Stimulated activated CD4-positive, alpha-beta T cell treated with anti-CD3 and anti-CD28 coated beads, Interleukin-15, amount 100 ng/mL, for 1 hour (primary cell): ENCODE results near the gene BCL7C.

Experiments
- DNase-seq, 2 donors: peaks; one replicate each; pipeline ENCODE4 v3.0.0-alpha.2; 2020; ENCODE audit warnings: low read depth in 1 of 2, low spot score in 1 of 2

The BCL7C gene

DNA sequence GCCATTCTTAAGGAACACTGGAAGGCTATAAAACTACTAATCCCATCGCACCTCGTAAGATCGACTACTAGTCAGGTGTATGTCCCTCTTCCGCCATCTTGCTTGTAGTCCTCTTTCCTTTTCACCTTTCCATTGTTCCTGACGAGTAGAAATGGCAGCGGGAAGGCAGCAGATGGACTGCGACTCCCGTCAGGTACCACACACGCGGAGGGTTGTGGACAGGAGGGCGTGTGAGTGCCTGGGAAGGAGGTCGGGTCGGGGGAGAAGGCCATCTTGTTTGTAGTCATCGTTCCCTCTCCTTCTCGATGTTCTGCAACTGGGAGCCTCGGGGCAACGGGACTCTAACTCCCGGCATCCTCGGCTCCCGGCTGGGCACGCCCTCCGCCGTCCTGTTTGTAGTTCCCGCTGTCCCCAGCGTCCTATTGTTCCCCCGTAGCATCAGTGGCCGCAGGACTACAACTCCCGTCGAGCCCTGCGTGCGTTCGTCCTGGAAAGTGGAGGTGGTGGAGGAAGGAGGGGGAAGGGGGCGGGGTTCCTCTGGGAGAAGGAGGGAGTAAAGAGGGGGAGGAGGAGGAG lies 29.2 kb upstream of the BCL7C start:
- DNase-seq, result peak; percentile 87

DNA sequence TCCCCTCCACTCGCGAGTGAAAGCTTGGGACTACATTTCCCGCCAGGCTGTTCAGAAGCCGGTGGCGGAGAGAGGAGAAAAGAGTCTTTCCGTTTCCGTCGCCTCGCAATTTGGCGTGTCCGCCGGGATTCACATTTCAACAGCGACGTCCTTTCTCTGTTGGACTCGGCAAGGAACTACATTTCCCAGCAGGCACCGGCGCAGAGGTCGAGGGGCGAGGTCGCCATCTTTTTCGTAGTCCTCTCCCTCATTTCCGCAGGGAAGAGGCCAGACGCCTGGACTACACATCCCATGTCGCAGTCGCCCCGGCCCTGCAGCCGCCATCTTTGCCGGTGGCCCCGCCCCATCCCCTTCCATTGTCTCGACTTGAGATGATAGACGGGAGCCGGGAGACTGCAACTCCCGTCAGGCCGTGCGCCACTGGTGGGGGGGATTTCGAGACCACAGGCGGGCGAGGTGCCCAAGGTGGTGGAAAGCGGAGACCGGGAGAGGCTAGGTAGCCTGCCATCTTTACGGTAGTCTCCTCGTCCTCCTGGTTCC lies 28.6 kb upstream of the BCL7C start:
- DNase-seq, result peak; percentile 97 to 99

DNA sequence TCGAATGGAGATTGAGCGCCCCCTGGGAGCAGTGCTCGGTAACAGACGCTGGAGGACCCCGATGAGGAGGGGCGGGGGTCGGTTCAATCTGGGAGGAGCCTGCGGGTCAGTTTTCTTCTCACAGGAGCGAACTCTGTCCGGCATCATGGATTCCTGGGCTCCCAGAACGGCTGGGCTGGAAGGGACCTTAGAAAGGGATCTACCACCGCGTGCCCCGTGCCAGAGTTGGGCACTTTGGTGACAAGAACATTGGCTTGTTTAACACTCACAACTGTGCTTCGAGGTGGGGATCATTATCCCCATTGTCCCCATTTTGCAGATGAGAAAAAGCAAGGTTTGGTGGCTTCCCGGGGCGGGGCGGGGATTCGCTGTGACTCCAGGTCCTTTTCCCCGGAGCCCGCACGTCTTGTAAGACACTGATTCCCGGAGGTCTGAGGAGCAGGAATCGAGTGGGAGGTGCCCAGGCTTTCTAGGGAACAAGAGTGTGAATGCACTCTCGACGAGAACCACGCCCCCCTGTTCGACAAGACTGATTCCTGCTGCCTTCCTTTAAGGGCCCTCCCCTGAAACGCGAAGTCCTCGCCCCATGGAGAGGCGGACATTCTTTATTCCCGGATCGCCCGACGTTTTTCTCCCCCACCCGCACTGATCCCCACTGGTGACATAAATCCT lies 28.0 kb upstream of the BCL7C start:
- DNase-seq, result peak; percentile 71 to 73

DNA sequence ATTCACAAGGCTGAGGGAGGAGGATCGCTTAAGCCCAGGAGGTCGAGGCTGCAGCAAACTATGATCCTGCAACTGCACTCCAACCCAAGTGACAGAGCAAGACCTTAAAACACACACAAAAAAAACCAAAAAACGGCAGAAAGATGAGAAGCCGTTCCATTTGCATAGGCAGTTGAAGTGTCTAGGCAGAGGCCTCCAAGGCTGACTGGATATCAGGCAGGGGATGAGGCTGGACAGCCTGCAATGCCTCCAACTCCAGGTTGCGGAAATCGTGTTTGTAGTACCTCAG lies 27.5 kb upstream of the BCL7C start:
- DNase-seq, result no peak

DNA sequence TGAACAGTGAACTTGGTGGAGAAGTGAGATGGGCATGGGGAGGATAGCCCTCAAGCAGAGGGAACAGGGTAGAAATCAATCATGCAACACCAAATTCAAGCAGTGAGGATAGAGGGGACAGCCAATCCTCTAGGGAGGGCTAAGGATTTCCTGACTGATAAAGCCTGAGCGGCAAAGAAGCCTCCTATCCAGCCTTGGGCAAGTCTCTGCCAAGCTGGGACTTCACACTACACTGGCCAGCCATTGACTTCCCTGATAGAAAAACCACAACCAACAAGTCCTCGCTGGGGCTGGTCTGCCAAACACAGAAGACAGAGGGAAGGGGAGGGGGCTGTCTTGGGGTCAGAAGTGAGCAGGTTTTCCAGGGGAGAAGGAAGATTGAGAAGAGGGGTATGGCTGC lies 27.0 kb upstream of the BCL7C start:
- no peak for DNase-seq

DNA sequence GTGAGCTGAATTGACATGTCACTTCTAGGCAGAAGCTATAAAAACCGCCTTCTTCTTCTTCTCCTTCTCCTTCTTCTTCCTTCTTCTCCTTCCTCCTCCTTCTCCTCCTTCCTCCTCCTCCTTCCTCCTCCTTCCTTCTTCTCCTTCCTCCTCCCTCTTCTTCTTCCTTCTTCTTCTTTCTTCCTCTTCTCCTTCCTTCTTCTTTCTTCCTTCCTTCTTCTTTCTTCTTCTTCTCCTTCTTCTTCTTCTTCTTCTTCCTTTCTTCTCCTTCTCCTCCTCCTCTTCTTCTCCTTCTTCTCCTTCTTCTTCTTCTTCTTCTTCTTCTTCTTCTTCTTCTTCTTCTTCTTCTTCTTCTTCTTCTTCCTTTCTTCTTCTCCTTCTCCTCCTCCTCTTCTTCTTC lies 24.7 kb upstream of the BCL7C start:
- no peak for DNase-seq

DNA sequence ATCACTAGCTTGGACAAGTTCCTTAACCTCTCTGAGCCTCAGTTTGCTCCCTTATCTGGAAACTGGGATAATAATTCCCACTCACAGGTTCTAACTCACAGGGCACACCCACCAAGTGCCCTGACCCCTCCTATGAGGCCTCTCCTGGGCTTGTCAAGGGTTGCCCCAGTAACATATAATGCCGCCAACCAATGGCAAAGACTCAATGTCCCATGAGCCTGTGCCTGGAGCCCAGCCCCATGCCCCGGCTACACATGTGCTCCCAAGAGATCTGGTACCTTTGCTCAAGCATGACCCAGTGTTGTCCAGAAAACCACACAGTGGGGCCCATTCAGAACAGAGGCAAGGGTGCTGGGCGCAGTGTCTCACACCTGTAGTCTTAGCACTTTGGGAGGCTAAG lies 21.0 kb upstream of the BCL7C start:
- DNase-seq, result no peak

DNA sequence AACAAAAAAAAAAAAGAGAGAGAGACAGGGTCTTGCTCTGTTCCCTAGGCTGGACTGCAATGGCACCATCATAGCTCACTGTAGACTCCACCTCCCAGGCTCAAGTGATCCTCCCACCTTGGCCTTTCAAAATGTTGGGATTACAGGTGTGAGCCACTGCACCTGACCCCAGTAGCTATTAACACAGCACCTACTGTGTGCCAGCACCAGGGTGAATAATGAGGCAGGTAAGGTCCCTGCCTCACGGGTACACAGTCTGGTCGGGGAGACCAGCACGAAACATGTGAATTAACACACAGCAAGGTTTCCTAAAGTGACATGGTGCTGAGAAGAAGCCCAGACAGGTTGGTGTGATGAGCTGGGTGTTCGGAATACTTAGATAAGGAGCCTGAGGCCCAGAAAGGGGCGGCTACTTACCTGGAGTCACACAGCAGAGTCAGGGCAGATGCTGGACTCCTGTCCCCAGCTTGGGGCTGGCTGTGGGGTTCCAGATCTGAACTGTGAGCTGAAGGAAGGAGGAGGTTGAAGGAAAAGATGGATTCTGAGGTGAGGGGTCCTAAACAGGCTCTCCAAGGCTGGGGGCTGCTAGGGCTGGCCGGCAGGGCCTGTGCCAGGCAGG lies 19.0 kb upstream of the BCL7C start:
- no peak for DNase-seq

DNA sequence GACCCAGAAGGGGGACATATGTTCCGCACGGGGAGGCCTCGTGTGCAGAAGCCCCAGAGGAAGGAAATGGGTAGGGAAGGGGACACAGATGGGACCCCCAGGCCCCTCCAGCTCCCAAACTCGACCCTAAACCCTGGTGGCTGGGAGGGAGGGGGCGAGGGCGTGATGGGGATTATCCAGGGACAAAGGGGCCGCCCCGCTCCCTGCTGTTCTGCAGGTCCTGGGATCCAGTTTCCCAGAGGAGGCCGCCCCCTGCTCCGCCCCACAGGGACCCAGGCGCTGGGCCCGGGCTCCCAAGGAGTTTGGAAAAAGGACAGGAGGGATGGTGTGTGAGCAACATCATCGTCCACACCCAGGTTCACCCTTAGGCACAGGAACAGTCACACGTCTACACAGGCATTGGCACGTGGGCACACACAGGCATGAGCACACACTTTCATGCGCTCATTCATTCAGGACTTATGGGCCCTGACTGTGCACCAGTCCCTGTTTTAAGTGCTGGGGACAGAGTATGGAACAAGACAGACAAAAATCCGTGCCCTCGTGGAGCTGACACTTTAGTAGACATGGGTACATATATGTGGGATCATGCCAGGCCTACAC lies 16.7 kb upstream of the BCL7C start:
- DNase-seq, result no peak

DNA sequence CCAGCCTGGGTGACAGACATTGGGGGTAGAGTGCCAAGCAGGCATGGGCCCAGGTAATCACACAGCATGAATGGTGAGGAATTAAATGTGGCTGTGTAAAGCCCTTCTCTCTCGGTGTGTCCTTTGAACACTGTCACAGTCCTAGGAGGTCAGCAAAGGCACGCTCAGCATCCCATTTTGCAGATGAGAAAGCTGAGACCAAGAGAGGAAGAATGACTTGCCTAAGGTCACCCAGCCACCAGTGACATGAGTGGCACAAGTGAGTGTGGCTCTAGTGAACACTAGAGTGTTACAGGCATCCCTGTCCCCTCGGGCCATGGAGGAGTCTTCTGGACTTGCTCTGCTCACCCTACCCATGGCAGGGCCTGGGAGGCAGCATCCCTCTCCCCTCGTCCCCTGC lies 13.2 kb upstream of the BCL7C start:
- DNase-seq, result no peak

DNA sequence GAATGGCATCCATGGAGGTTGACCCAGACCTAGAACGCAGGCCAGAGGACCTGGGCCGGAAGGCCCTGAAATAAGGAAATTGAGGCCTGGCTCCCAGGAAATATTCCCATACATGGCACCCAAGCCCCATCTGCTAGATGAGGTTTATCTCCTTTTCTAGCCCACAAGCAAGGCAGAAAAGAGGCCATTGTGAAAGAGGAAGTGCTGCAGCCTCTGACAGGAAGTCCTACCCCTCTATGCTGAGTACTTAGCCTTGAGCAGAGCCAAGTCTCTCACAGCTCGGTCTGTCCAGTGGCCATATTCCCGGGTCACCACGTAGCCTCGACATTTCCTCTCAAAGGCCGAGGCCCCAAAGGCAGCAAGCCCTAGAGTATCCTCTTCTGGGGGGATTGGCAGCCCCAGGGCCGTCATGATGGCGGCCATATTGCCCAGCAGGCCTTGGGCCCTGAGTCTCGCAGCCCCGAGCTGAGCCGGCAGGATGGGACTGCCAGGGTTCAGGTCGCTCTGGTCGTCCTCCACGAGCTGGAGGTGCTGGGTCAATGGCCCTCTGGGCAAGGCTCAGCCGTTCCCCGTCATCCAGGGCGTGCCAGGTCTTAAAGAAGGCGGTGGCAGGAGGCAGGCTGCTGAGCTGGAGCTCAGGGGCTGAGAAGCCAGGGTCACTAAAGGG lies 10.4 kb upstream of the BCL7C start:
- no peak for DNase-seq

DNA sequence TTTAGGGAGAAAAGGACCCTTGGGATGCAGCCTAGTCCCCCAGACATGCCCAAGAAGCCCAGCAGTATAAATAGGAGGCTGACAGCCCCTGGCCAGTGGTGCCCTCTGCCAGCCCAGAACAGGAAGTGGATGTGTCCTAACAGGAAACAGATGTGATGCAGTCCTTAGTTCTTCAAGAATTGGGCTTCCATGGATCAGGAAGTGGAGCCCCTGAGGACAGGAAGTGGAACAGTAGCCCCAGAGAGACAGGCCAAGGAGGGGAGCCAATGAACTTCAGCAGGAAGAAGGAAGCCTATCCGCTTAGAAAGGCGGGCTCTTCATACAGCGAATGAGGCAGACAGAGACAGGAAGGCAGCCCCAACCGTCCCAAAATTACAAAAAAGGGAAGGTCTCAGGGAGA lies 9.7 kb upstream of the BCL7C start:
- no peak for DNase-seq

DNA sequence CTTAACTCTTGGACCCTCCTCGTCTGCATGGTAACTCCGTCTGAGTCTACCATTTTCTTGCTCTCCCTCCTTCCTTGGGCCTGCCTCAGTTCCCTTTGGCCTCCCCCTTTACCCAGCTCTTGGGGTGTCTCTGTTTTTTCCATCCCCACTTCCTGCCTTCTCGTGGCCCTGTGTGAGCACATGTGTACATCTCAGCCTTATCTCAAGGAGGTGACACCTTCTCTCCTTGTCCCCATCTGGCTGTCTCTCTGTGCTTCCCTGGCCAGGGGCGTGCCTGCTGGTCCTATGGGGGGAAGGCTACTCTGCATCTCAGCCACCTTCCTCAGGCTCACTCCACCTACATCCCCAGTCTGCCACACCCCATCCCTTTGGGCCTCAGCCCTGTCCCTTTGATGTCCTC lies 9.1 kb upstream of the BCL7C start:
- DNase-seq, result no peak

DNA sequence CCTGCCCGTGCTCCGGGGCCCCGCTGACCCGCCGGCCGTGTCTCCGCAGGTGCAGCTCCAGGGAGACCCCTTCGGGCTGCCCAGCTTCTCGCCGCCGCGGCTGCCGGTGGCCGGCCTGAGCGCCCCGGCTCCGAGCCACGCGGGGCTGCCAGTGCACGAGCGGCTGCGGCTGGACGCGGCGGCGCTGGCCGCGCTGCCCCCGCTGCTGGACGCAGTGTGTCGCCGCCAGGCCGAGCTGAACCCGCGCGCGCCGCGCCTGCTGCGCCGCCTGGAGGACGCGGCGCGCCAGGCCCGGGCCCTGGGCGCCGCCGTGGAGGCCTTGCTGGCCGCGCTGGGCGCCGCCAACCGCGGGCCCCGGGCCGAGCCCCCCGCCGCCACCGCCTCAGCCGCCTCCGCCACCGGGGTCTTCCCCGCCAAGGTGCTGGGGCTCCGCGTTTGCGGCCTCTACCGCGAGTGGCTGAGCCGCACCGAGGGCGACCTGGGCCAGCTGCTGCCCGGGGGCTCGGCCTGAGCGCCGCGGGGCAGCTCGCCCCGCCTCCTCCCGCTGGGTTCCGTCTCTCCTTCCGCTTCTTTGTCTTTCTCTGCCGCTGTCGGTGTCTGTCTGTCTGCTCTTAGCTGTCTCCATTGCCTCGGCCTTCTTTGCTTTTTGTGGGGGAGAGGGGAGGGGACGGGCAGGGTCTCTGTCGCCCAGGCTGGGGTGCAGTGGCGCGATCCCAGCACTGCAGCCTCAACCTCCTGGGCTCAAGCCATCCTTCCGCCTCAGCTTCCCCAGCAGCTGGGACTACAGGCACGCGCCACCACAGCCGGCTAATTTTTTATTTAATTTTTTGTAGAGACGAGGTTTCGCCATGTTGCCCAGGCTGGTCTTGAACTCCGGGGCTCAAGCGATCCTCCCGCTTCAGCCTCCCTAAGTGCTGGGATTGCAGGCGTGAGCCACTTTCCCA lies 8.4 kb upstream of the BCL7C start:
- DNase-seq, result peak; percentile 36 to 45

DNA sequence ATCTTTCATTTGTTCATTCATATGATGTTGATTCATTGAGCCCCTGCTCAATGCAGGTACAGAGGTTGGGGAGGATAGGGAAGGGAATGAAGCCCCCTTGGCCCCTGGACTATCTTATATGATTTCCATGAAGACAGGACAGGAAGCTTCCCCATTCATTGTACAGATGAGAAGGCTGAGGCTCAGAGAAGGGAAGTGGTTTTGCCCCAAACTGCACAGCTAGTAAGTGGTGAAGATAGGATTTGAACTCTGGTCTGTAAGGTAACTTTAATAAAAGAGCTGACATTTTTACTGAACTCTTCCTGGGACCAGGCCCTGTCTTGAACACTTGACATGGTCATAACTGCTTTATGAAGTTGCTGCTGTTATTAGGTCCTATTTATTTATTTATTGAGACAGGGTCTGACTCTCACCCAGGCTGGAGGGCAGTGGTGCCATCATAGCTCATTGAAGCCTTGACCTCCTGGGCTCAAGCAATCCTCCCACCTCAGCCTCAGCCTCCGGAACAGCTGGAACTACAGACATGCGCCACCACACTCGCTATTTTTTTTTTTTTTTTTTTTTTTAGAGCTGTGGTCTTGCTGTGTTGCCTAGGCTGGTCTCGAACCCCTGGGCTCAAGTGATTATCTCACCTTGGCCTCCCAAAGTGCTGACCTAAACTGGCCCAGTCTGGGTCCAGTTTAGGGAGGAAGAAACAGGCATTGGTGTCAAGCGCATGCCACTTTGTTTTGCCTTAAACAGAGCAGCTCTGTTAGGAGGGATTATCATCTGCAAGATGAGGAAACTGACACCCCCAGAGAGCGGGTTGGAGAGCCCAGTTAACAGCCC lies 7.5 kb upstream of the BCL7C start:
- DNase-seq, result no peak

DNA sequence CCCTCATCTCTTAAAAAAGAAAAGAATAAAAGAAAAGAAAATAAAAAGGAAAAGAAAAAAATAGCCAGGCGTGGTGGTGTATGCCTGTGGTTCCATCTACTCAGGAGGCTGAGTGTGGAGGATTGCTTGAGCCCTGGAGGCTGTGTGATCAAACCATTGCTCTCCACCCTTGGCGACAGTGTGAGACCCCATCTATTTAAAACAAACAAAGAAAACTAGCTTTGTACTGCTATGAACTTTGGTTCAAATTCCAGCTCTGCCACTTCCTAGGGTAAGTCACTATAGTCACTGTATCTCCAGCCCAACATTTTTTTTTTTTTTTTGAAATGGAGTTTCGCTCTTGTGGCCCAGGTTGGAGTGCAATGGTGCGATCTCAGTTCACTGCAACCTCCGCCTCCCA lies 6.7 kb upstream of the BCL7C start:
- no peak for DNase-seq

DNA sequence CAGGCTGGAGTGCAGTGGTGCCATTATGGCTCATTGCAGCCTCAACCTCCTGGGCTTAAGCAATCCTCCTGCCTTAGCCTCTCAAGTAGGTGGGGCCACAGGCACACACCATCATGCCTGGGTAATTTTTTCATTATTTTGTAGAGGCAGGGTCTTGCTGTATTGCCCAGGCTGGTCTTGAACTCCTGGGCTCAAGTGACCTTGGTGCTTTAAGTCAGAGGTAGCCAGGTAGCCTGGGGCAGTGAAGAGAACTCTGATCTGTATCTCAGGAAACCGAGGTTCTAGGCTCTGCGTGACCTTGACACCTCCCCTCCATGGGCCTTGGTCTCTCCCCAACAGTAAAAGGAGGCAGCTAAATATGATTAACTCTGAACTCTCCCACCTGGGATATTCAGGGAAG lies 5.9 kb upstream of the BCL7C start:
- DNase-seq, result no peak

DNA sequence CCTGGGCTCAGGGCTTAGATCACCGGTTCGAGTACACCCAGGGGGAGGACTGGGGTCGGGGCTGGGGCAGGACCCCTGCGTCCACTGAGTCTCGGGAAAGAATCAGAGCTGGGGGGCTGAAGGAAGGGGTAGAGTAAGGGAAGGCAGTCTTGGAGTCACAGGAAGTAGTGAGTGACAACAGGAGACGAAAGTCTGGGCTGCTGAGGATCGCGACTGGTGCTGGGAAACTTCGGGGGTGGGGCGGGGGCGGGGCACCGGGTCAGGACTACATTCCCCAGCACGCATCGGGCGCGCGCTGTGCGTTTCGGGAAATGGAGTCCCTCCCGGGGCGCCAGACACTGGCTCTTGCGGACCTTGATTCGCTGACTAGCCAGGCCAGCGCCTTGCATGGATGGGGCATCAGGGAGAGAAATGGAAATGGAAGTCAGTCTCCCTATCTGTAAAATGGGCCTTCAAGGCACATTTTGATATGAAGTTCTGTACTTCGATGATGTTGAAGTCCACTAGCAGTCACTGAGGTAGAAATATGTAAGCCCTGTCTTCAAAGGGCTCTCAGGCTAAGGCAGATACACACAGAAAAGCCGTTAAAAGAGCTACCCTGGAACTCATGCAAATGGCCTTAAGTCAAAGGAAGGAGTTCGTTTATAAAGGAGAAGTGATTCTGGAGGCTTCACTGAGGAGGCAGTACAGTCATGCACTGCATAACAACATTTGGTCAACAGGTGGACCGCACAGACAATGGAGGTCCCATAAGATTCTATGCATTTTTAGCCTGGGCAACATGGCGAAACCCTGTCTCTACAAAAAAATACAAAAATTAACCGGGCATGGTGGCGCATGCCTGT lies 3.2 kb upstream of the BCL7C start:
- DNase-seq, result peak; percentile 63 to 66

DNA sequence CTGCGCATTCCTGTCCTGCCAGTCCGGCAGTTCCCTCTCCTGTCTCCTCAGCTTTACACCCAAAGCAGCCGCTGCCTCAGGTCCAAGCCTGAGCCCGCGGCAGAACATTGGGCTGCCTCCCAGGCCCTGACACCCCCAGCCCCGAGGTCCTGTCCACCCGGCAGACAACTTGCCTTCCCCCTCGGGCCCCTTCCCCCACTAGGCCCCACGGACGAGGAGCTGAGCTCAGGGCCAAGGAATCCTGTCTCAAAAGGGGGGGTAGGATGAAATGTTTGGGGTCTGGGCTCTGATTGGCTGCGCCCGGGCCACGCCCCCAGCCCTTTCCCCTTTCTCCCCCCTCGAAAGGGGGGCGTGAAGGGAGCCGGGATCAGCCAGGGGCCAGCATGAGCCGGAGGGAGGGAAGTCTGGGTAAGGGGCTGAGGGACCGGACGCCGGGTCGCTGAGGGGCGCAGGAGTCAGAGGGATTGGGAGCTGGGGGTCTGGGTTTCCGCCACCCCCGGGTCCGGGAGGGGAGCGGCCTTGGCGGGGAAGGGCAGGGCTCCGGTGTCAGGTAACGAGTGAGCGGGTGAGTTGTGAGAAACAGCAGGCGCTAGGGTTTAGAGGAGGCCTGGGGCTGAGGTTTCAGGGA lies 2.5 kb upstream of the BCL7C start, which contains the start of gene CTF1:
Gene CTF1 (plus strand): TSS at position 354 of the 628 bp plus-strand sequence. CDS start 30 bp downstream, at position 384.
- DNase-seq, result no peak
